ENCODE measurements around the gene PACRG.

DNA sequence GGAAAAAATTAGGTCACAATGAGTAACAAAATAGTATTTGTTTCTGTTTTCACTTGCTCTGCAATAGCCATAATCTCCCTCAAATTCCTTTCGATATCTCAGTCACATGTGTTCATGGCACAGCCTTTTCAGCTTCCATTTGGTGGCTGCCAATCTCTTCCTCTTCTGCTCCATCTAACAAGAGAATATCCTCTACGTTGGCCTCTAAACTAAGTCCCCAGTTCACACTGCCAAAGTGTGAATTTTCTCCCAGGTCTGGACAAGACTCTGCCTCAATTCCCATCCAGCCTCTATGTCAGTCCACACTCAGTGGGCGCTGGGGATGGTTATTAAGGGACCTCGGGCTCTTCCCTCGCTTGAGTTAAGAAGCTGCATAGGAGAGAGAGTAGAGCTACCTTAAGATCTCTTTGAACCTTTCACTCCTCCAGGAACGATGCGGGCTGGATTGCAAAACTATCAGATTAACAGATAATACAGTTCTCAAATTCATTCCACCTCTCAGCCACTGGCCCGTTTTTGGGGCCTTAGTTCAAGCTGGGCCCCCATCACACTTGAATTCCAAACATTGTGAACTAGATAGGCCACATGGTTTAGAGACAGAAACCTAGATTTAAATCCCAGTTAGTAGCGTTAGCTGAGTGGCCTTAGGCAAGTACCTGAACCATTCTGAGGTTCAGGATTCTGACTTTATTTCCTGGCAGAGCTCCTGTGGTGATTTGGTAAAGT, 436.6 kb downstream of the PACRG start:
- TF ChIP-seq, protein P1, sequence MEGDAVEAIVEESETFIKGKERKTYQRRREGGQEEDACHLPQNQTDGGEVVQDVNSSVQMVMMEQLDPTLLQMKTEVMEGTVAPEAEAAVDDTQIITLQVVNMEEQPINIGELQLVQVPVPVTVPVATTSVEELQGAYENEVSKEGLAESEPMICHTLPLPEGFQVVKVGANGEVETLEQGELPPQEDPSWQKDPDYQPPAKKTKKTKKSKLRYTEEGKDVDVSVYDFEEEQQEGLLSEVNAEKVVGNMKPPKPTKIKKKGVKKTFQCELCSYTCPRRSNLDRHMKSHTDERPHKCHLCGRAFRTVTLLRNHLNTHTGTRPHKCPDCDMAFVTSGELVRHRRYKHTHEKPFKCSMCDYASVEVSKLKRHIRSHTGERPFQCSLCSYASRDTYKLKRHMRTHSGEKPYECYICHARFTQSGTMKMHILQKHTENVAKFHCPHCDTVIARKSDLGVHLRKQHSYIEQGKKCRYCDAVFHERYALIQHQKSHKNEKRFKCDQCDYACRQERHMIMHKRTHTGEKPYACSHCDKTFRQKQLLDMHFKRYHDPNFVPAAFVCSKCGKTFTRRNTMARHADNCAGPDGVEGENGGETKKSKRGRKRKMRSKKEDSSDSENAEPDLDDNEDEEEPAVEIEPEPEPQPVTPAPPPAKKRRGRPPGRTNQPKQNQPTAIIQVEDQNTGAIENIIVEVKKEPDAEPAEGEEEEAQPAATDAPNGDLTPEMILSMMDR (optimal IDR thresholded peaks at IDR 0.05 in 1 of 3, IDR thresholded peaks at IDR 0.05 in 1 of 3, conservative IDR thresholded peaks at IDR 0.05 in 1 of 3; ENCODE audit: extremely low read depth in 1 of 3, insufficient read depth in 2 of 3, low read length in 3 of 3), result no peak
- no peak for TF ChIP-seq EZH2 (IDR thresholded peaks at IDR 0.05; ENCODE audit: low read length)
